OCI-LY7 (cell line): ENCODE measurements around the gene LRRC34.

Experiments
- CTCF ChIP-seq: fragments of 200-600 bp; sonication (generic); conservative IDR thresholded peaks from 2 replicates; pipeline ENCODE4 v1.5.1; 2014; ENCODE audit warnings: mild to moderate bottlenecking, antibody characterized with exemption, low read length, moderate library complexity, mixed read lengths
- EZH2phosphoT487 ChIP-seq: fragments of 200-600 bp; sonication (generic); IDR thresholded peaks from 2 replicates; pipeline ENCODE4 v1.6.1; 2018; ENCODE audit warnings: low read depth, borderline replicate concordance, mild to moderate bottlenecking, mixed run types, antibody characterized with exemption, low read length, moderate library complexity, mixed read lengths

- TF ChIP-seq CTCF (no peak), EZH2phosphoT487 (no peak)
These were observed 64.0 kb downstream of the LRRC34 start for GRCh38 chr3:169748670-169749069.
